H9 (cell line): ENCODE data around the gene RERE. TPM values are rescaled to one million over a fixed set of nuclear protein-coding genes. Genes with fewer than 3 reads are reported as not detected.

Experiments
- DNase-seq: peaks from one replicate; pipeline ENCODE4 v3.0.0-alpha.2; 2017
- H2AFZ ChIP-seq: one replicate; pipeline ENCODE4 v1.6.1; 2013; ENCODE audit warnings: mild to moderate bottlenecking, low read length, control low read depth, moderate library complexity
- H2AK5ac ChIP-seq: 2 replicates; pipeline ENCODE4 v1.6.1; 2013; ENCODE audit warnings: low read length, control low read depth, mixed read lengths; ENCODE audit not compliant: insufficient read length
- H2BK120ac ChIP-seq: one replicate; pipeline ENCODE4 v1.6.1; 2013; ENCODE audit warnings: low read depth, mild to moderate bottlenecking, low read length, control low read depth, inconsistent platforms; ENCODE audit not compliant: poor library complexity, severe bottlenecking
- H2BK12ac ChIP-seq: 2 replicates; pipeline ENCODE4 v1.6.1; 2013; ENCODE audit warnings: low read length, control low read depth, mixed read lengths, low read depth; ENCODE audit not compliant: insufficient read length
- H2BK15ac ChIP-seq: 2 replicates; pipeline ENCODE4 v1.6.1; 2013; ENCODE audit warnings: low read depth, low read length, control low read depth
- H2BK20ac ChIP-seq: one replicate; pipeline ENCODE4 v1.6.1; 2013; ENCODE audit warnings: low read depth, mild to moderate bottlenecking, low read length, control low read depth, inconsistent platforms; ENCODE audit not compliant: poor library complexity, severe bottlenecking
- H2BK5ac ChIP-seq: 2 replicates; pipeline ENCODE4 v1.6.1; 2013; ENCODE audit warnings: low read length, control low read depth, mixed read lengths; ENCODE audit not compliant: insufficient read length
- H3K14ac ChIP-seq: 2 replicates; pipeline ENCODE4 v1.6.1; 2013; ENCODE audit warnings: low read length, control low read depth; ENCODE audit not compliant: insufficient read depth
- H3K18ac ChIP-seq: 2 replicates; pipeline ENCODE4 v1.6.1; 2013; ENCODE audit warnings: low read depth, mild to moderate bottlenecking, mixed read lengths, low read length, control low read depth; ENCODE audit not compliant: insufficient read length
- H3K23ac ChIP-seq: 2 replicates; pipeline ENCODE4 v1.6.1; 2013; ENCODE audit warnings: low read length, control low read depth, mixed read lengths, low read depth; ENCODE audit not compliant: insufficient read length
- H3K23me2 ChIP-seq: 2 replicates; pipeline ENCODE4 v1.6.1; 2013; ENCODE audit warnings: low read depth, mild to moderate bottlenecking, mixed read lengths, low read length, control low read depth; ENCODE audit not compliant: insufficient read length, poor library complexity, severe bottlenecking
- H3K27ac ChIP-seq: 2 replicates; pipeline ENCODE4 v1.5.1; 2013; ENCODE audit warnings: low read length, control low read depth, mixed read lengths, low read depth; ENCODE audit not compliant: insufficient read length
- H3K27me3 ChIP-seq: 2 replicates; pipeline ENCODE4 v1.6.1; 2013; ENCODE audit warnings: low read length, control low read depth, inconsistent platforms; ENCODE audit not compliant: insufficient read depth
- H3K4ac ChIP-seq: 2 replicates; pipeline ENCODE4 v1.6.1; 2013; ENCODE audit warnings: low read depth, mild to moderate bottlenecking, control low read depth, inconsistent platforms, low read length, moderate library complexity
- H3K4me1 ChIP-seq: 2 replicates; pipeline ENCODE4 v1.6.1; 2013; ENCODE audit warnings: low read length, control low read depth, inconsistent platforms; ENCODE audit not compliant: insufficient read depth
- H3K4me2 ChIP-seq: 2 replicates; pipeline ENCODE4 v1.6.1; 2013; ENCODE audit warnings: low read length, control low read depth, mixed read lengths; ENCODE audit not compliant: insufficient read length, insufficient read depth
- H3K56ac ChIP-seq: 2 replicates; pipeline ENCODE4 v1.6.1; 2013; ENCODE audit warnings: low read depth, mild to moderate bottlenecking, mixed read lengths, low read length, control low read depth; ENCODE audit not compliant: insufficient read length
- H3K79me1 ChIP-seq: 2 replicates; pipeline ENCODE4 v1.6.1; 2013; ENCODE audit warnings: low read depth, mild to moderate bottlenecking, moderate library complexity, low read length, control low read depth, inconsistent platforms; ENCODE audit not compliant: insufficient read depth, poor library complexity, severe bottlenecking
- H3K79me2 ChIP-seq: 2 replicates; pipeline ENCODE4 v1.6.1; 2013; ENCODE audit warnings: low read length, control low read depth, inconsistent platforms; ENCODE audit not compliant: insufficient read depth
- H3K9ac ChIP-seq: 2 replicates; pipeline ENCODE4 v1.6.1; 2013; ENCODE audit warnings: low read length, control low read depth, mixed read lengths; ENCODE audit not compliant: insufficient read length; ENCODE audit errors: extremely low read depth
- H3K9me3 ChIP-seq: one replicate; pipeline ENCODE4 v1.6.1; 2013; ENCODE audit warnings: low read depth, low read length, inconsistent platforms; ENCODE audit not compliant: control insufficient read depth
- H3T11ph ChIP-seq: one replicate; pipeline ENCODE4 v1.6.1; 2013; ENCODE audit warnings: mild to moderate bottlenecking, low read length, control low read depth, inconsistent platforms
- H4K20me1 ChIP-seq: one replicate; pipeline ENCODE4 v1.6.1; 2013; ENCODE audit not compliant: control insufficient read depth, insufficient read length, insufficient read depth
- H4K5ac ChIP-seq: 2 replicates; pipeline ENCODE4 v1.6.1; 2013; ENCODE audit warnings: low read depth, mild to moderate bottlenecking, mixed read lengths, low read length, control low read depth; ENCODE audit not compliant: insufficient read length
- H4K8ac ChIP-seq: replicated peaks from 2 replicates; pipeline ENCODE4 v1.6.1; 2013; ENCODE audit warnings: low read length, control low read depth, mixed read lengths, low read depth; ENCODE audit not compliant: insufficient read length
- H4K91ac ChIP-seq: 2 replicates; pipeline ENCODE4 v1.6.1; 2013; ENCODE audit warnings: low read depth, mild to moderate bottlenecking, moderate library complexity, mixed read lengths, low read length, control low read depth; ENCODE audit not compliant: insufficient read length
- H3K27ac Mint-ChIP-seq, 3 experiments: 2 replicates in 2 of 3; 3 replicates in 1 of 3; pipeline ENCODE4 v1.8.0; 2020 to 2021; ENCODE audit warnings: mixed read lengths in 3 of 3, mild to moderate bottlenecking in 1 of 3, moderate library complexity in 1 of 3
- H3K27me3 Mint-ChIP-seq: 2 replicates; pipeline ENCODE4 v1.8.0; 2021; ENCODE audit warnings: low read depth, mild to moderate bottlenecking, moderate library complexity, mixed read lengths
- H3K36me3 Mint-ChIP-seq, 3 experiments: 2 replicates in 2 of 3; 3 replicates in 1 of 3; pipeline ENCODE4 v1.8.0; 2020 to 2021; ENCODE audit warnings: low read depth in 3 of 3, mixed read lengths in 3 of 3; ENCODE audit not compliant: insufficient read depth in 1 of 3
- H3K4me1 Mint-ChIP-seq, 2 experiments: 2 replicates each; pipeline ENCODE4 v1.8.0; 2020; ENCODE audit warnings: mixed read lengths in 2 of 2
- H3K4me3 Mint-ChIP-seq, 2 experiments: 2 replicates in 1 of 2; 3 replicates in 1 of 2; pipeline ENCODE4 v1.8.0; 2020 to 2021; ENCODE audit warnings: mild to moderate bottlenecking in 2 of 2, mixed read lengths in 2 of 2, moderate library complexity in 1 of 2
- H3K9me3 Mint-ChIP-seq, 2 experiments: 2 replicates in 1 of 2; 3 replicates in 1 of 2; pipeline ENCODE4 v1.8.0; 2020; ENCODE audit warnings: mild to moderate bottlenecking in 2 of 2, mixed read lengths in 2 of 2, moderate library complexity in 1 of 2
- CTCF ChIP-seq: fragments of 200-600 bp; sonication (generic); conservative IDR thresholded peaks from 3 replicates; pipeline ENCODE4 v1.8.0; 2021; ENCODE audit warnings: antibody characterized with exemption, mild to moderate bottlenecking
- WGBS: extraction: QIAGEN DNeasy Blood & Tissue Kit; methylation state at CpG from one replicate; pipeline ENCODE4 v1.1.7; 2013; ENCODE audit warnings: missing lambda C conversion rate, low lambda C conversion rate, mixed read lengths; ENCODE audit not compliant: insufficient read length; ENCODE audit errors: extremely low coverage; 5-methylcytosine and 5-hydroxymethylcytosine counted together
- total RNA-seq: library from RNA; stranded (reverse); gene quantifications from 2 replicates; pipeline ENCODE4 v1.2.1, GENCODE V29; 2021

The RERE gene
- total RNA-seq, 1 experiment from 2014 or later = 103 TPM

GRCh38 chr1:8835941-8836643, 18.7 kb upstream of the RERE start:
- Histone ChIP-seq H3K4me2 (no peak overlapping the region), H4K91ac (no peak overlapping the region), H4K8ac (no peak overlapping the region), H2AK5ac (no peak overlapping the region), H3K18ac (no peak overlapping the region), H2BK20ac (no peak overlapping the region), H3K27ac (no peak overlapping the region), H2BK12ac (no peak overlapping the region), H2BK15ac (no peak overlapping the region), H3K27me3 (no peaks in the 10 kb centered on the region), H3K79me2 (no peaks in the 10 kb centered on the region), H3K56ac (no peak overlapping the region), H3K4me1 (no peaks in the 10 kb centered on the region), H3K23ac (no peak overlapping the region), H3T11ph (no peak overlapping the region), H3K14ac (no peak overlapping the region), H3K9me3 (no peaks in the 10 kb centered on the region), H3K79me1 (no peaks in the 10 kb centered on the region), H4K5ac (no peak overlapping the region), H4K20me1 (no peaks in the 10 kb centered on the region), H3K9ac (no peak overlapping the region), H2AFZ (no peak overlapping the region), H2BK120ac (no peak overlapping the region), H3K23me2 (no peaks in the 10 kb centered on the region), H3K4ac (no peak overlapping the region), H2BK5ac (no peak overlapping the region)
- DNase-seq = no peak
- no peaks in the 10 kb centered on the region for H3K27me3 Mint-ChIP-seq
- no peak overlapping the region; a peak in 1 of 7 replicates for H3K27ac Mint-ChIP-seq
- no peak overlapping the region for H3K4me3 Mint-ChIP-seq
- H3K9me3 Mint-ChIP-seq = peaks cover under 1 to 3% of the 10 kb centered on the region in 2 experiments; a peak in 3 of 5 replicates
- H3K36me3 Mint-ChIP-seq = peaks cover 0 to 1% (median 0%) of the 10 kb centered on the region in 3 experiments; a peak in 1 of 7 replicates
- TF ChIP-seq CTCF = no peak
- WGBS = no CpG with 5 or more reads among the region's 14 CpGs
- H3K4me1 Mint-ChIP-seq = 0 out of 4 replicates have a peak, but pooled peaks cover 0 to 2% of the 10 kb centered on the region in 2 experiments
